Stimulated activated CD4-positive, alpha-beta T cell treated with anti-CD3 and anti-CD28 coated beads, Interleukin-2, amount 100 ng/mL, for 24 hours (primary cell): ENCODE data around the gene MCUR1.
"Not testable (repeated sequence)": the region's sequence is repeated elsewhere in the genome, so short reads cannot be mapped to it uniquely, and the experiment has no call there.

Experiments
- DNase-seq, 2 donors: peaks; one replicate each; pipeline ENCODE4 v3.0.0-alpha.2; 2020

Gene MCUR1

GRCh38 chr6:13772358-13773030 is 41.9 kb downstream of the MCUR1 start:
- DNase-seq: not testable (repeated sequence)

GRCh38 chr6:13769655-13770053 is 44.7 kb downstream of the MCUR1 start:
- peak in 1 of 2 donors; percentile 47 for DNase-seq

GRCh38 chr6:13769034-13769654 is 45.2 kb downstream of the MCUR1 start:
- DNase-seq: no peak

- DNase-seq: peak; percentile 22 to 37
Measured at GRCh38 chr6:13767121-13767808, 47.1 kb downstream of the MCUR1 start.

GRCh38 chr6:13766201-13766634 is 48.1 kb downstream of the MCUR1 start:
- DNase-seq: no peak

- no peak for DNase-seq
Measured at GRCh38 chr6:13765570-13765969, 48.8 kb downstream of the MCUR1 start.

GRCh38 chr6:13764996-13765395 is 49.4 kb downstream of the MCUR1 start:
- no peak for DNase-seq

- peak; percentile 22 to 53 for DNase-seq
Measured at GRCh38 chr6:13763740-13764381, 50.5 kb downstream of the MCUR1 start.

- DNase-seq: peak in 1 of 2 donors; percentile 31
Measured at GRCh38 chr6:13762611-13763441, 51.5 kb downstream of the MCUR1 start.

- no peak for DNase-seq
Measured at GRCh38 chr6:13761361-13762036, 52.9 kb downstream of the MCUR1 start.

GRCh38 chr6:13760307-13761304 is 53.8 kb downstream of the MCUR1 start:
- no peak for DNase-seq

GRCh38 chr6:13759025-13759424 is 55.3 kb downstream of the MCUR1 start:
- no peak for DNase-seq

- no peak for DNase-seq
Measured at GRCh38 chr6:13754644-13755043, 59.7 kb downstream of the MCUR1 start.

- no peak for DNase-seq
Measured at GRCh38 chr6:13743736-13744127, 70.6 kb downstream of the MCUR1 start.

GRCh38 chr6:13742961-13743735 is 71.2 kb downstream of the MCUR1 start:
- no peak for DNase-seq

GRCh38 chr6:13741365-13741764 is 73.0 kb downstream of the MCUR1 start:
- DNase-seq: no peak
